ENCODE results near the gene SCAANT1. TPM values are rescaled to one million over a fixed set of nuclear protein-coding genes. Genes with fewer than 3 reads are reported as not detected.

Gene SCAANT1
- total RNA-seq, 2 donors from 2014 or later: not detected

GRCh38 chr3:63892773-63893352 lies 19.3 kb downstream of the SCAANT1 start:
- H3K9ac ChIP-seq (ENCODE audit: extremely low read depth, low read length, poor library complexity, severe bottlenecking): no peak overlapping the region
- peaks cover 9% of the 10 kb centered on the region for H3K4me1 ChIP-seq (ENCODE audit: control insufficient read depth, insufficient read depth, low read length)
- no peak for DNase-seq
- H3K9me3 ChIP-seq (ENCODE audit: control insufficient read depth, low read length): no peaks in the 10 kb centered on the region
- no peak overlapping the region for H3K27ac Mint-ChIP-seq
- no peak for TF ChIP-seq CTCF (conservative IDR thresholded peaks at IDR 0.05)
- no peak overlapping the region for H3K27ac ChIP-seq (ENCODE audit: low read depth, low read length)
- peaks cover 2% of the 10 kb centered on the region for H3K36me3 Mint-ChIP-seq (ENCODE audit: low read depth)
- no peaks in the 10 kb centered on the region for H3K27me3 Mint-ChIP-seq (ENCODE audit: insufficient read depth)
- no peak overlapping the region for H3K4me3 Mint-ChIP-seq
- H3K9me3 Mint-ChIP-seq: no peaks in the 10 kb centered on the region
- no peak overlapping the region for H3K4me3 ChIP-seq (ENCODE audit: low read length)
- H3K27me3 ChIP-seq (ENCODE audit: control insufficient read depth, insufficient read depth, low read length, poor library complexity, severe bottlenecking): no peaks in the 10 kb centered on the region
- 88% methylated on average over 1 of the region's 1 CpG; no CpG with 5 or more reads in 1 of the 2 experiments for WGBS, 2 experiments (ENCODE audit: insufficient coverage in 1 of 2, insufficient read length in 1 of 2)
- peaks cover 19% of the 10 kb centered on the region for H3K4me1 Mint-ChIP-seq
- H3K36me3 ChIP-seq (ENCODE audit: control insufficient read depth, insufficient read depth, low read length): peaks cover 12% of the 10 kb centered on the region

GRCh38 chr3:63891518-63891917 lies 20.7 kb downstream of the SCAANT1 start:
- Histone ChIP-seq H3K9ac (ENCODE audit: extremely low read depth, low read length, poor library complexity, severe bottlenecking) (no peak overlapping the region), H3K4me1 (ENCODE audit: control insufficient read depth, insufficient read depth, low read length) (peaks cover 9% of the 10 kb centered on the region), H3K4me3 (ENCODE audit: low read length) (no peak overlapping the region), H3K27me3 (ENCODE audit: control insufficient read depth, insufficient read depth, low read length, poor library complexity, severe bottlenecking) (no peaks in the 10 kb centered on the region), H3K36me3 (ENCODE audit: control insufficient read depth, insufficient read depth, low read length) (peaks cover 12% of the 10 kb centered on the region), H3K27ac (ENCODE audit: low read depth, low read length) (no peak overlapping the region), H3K9me3 (ENCODE audit: control insufficient read depth, low read length) (no peaks in the 10 kb centered on the region)
- no peak for TF ChIP-seq CTCF (conservative IDR thresholded peaks at IDR 0.05)
- peaks cover 2% of the 10 kb centered on the region for H3K36me3 Mint-ChIP-seq (ENCODE audit: low read depth)
- no peak for DNase-seq
- H3K27me3 Mint-ChIP-seq (ENCODE audit: insufficient read depth): no peaks in the 10 kb centered on the region
- 89 to 98% methylated on average over 2 to 4 of the region's 5 CpGs for WGBS, 2 experiments (ENCODE audit: insufficient coverage in 1 of 2, insufficient read length in 1 of 2)
- H3K4me3 Mint-ChIP-seq: no peak overlapping the region
- no peaks in the 10 kb centered on the region for H3K9me3 Mint-ChIP-seq
- peaks cover 19% of the 10 kb centered on the region for H3K4me1 Mint-ChIP-seq
- no peak overlapping the region for H3K27ac Mint-ChIP-seq

- Mint-ChIP-seq H3K36me3 (ENCODE audit: low read depth) (peaks cover 4% of the 10 kb centered on the region), H3K9me3 (no peaks in the 10 kb centered on the region), H3K4me1 (peaks cover 9% of the 10 kb centered on the region), H3K4me3 (no peak overlapping the region), H3K27ac (no peak overlapping the region), H3K27me3 (ENCODE audit: insufficient read depth) (no peaks in the 10 kb centered on the region)
- Histone ChIP-seq H3K4me1 (ENCODE audit: control insufficient read depth, insufficient read depth, low read length) (no peaks in the 10 kb centered on the region), H3K9ac (ENCODE audit: extremely low read depth, low read length, poor library complexity, severe bottlenecking) (no peak overlapping the region), H3K27me3 (ENCODE audit: control insufficient read depth, insufficient read depth, low read length, poor library complexity, severe bottlenecking) (no peaks in the 10 kb centered on the region), H3K36me3 (ENCODE audit: control insufficient read depth, insufficient read depth, low read length) (peaks cover 10% of the 10 kb centered on the region), H3K4me3 (ENCODE audit: low read length) (no peak overlapping the region), H3K27ac (ENCODE audit: low read depth, low read length) (no peak overlapping the region), H3K9me3 (ENCODE audit: control insufficient read depth, low read length) (no peaks in the 10 kb centered on the region)
- 95 to 100% methylated on average over 3 of the region's 3 CpGs for WGBS, 2 experiments (ENCODE audit: insufficient coverage in 1 of 2, insufficient read length in 1 of 2)
- TF ChIP-seq CTCF (conservative IDR thresholded peaks at IDR 0.05): no peak
- no peak for DNase-seq
Observed at GRCh38 chr3:63886858-63887257, 25.3 kb downstream of the SCAANT1 start.

Measured in endodermal cell (in vitro differentiated cells).